ENCODE data around the gene PHF24.

The PHF24 gene

GRCh38 chr9:34984049-34984448 is 26.0 kb downstream of the PHF24 start:
- DNase-seq: no peak

- peak; percentile 46 for DNase-seq
These were observed 27.3 kb downstream of the PHF24 start for GRCh38 chr9:34985311-34985899.

- DNase-seq: no peak
These were observed 28.5 kb downstream of the PHF24 start for GRCh38 chr9:34986540-34987047.

DNA sequence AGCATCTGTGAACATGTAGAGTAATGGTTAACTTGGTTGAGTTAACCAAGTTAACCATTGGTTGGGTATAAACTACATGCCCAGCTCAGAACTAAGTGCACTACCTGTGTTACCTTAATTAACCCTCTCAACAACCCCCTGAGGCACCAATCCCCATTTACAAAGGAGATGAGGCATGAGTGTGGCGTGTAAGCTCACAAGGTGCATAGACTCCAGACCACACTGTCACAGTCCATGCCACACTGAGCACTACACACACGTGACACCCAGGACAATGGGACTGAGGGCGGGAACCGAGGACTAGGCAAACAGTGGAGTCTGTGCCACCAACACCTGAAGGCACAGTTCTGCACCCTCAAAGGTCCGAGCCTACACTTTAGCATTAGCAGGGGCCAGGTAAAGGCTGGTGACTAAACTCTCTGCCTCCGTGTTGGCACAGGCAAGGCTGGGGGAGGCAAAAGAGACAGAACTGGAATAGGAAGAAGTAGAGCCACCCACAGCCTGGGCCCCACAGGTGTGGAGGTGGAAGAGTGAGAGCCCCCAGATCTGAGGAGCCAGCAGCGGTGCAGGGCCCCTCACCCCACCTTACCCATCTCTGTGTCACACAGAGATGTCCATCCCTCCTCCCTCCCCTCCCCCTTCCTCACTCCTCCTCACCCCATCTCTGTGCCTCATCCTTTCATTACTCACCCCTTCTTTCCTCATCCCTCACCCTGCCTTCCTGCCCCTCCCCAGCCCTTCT is 29.2 kb downstream of the PHF24 start:
- DNase-seq: peak; percentile 32

DNA sequence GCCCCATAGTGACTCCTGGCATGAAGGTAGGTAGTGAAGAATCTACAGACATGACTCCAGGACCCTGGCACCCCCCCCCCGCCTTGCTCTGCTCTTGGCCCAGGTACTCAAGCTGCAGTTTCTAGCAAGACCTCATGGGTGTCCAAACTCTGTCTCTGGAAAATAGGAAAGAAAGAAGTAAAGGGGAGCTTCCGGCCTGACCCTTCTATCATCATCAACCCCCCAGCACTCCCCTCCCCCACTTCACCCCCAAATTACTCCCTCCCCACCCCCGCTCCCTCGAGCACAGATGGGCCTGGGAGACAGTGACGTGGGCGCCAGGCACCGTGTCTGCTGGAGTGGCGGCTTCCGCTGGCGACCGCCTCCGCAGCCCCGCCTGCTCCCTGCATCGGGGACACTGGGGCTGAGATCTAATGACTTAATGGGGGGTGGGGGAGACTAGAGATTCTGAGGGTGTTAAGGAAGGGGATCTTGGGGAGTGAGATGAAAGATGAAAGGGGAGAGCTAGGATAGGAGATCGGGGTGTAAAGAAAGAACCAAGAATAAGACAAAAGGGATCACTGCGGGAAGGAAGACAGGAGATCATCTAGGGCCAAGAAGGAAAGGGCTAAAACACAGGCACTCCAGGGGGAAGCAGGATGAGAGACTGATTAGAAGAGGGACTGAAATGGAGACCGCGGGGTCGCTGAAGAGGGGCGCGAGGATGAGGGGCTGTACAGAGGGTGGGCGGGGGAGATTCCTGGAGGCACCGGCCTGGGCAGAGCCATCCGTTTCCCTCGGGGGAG is 30.3 kb downstream of the PHF24 start:
- DNase-seq: no peak

- DNase-seq: peak; percentile 100
These were observed 31.2 kb downstream of the PHF24 start, which contains the start of gene DNAJB5 for GRCh38 chr9:34989003-34989945. TSS of gene DNAJB5 (plus strand) at chr9:34989745. CDS start at chr9:34990631, 886 bp downstream.

GRCh38 chr9:34989946-34990635 is 32.0 kb downstream of the PHF24 start:
- DNase-seq: no peak

- DNase-seq: no peak
These were observed 33.0 kb downstream of the PHF24 start for GRCh38 chr9:34990908-34991606.

DNA sequence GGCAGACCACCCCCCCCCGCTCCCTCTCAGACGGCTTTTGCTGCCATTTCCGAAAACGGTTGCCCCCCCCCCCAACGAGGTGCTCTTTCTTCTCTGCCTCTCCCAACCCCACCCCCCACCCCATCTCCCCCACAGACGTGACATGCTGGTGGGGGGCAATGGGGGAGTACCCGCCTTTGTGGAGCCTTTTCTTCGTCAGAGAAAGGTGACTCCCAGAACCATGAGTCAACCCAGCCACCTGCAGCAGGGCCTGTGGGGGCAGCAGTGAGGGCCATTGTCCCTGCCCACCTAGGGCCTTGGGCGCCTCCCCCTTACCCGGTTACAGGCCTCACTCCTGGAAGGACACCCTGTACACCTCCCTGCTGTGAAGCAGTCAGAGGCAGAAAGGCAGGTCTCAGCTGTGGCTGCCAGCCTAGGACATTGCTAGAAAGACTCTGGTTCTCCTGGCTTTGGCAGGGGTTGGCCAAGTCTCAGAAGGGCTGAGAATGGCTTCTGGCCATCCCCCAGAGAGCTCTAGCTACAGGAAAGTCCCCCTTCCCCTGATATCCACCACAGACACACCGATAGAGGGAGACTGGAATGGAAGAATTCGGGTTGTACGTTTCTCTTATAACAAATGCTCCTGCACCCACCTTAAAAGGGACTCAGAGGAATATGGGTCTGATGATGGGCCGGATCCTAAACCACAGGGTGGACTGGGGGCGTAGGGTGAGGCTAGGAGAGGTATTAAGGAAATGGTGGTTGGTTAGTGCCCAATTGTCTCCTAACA is 33.7 kb downstream of the PHF24 start:
- no peak for DNase-seq

DNA sequence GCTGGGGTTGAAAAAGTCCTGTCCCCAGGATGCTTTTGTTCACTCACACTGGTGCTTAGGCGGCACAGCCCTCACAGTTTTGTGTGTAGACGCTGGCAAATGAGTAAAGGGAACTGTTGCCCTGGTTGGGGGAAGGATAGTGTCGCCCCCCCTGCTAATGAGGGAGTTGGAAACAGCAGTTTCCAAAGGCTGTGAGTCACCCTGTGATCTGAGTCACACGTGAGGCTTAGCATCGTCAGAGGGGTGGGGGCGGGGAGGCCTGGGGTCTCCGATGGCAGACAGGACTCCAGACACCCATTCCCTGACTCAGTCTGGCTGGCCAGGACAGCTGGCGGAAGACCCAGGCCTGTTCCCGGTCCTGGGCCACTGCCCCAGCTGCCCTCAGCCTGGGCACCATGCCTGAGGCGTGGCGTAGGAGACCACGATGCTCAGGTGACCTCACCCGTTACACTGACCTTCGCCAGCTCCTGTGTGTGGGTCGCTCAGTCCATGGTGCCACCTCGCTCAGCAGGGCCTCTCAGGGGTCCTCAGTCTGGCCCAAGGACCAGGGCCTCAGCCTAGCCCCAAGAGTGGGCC is 34.4 kb downstream of the PHF24 start:
- peak; percentile 87 for DNase-seq

- peak; percentile 52 for DNase-seq
These were observed 35.6 kb downstream of the PHF24 start for GRCh38 chr9:34993502-34994259.

- peak; percentile 56 for DNase-seq
These were observed 36.3 kb downstream of the PHF24 start for GRCh38 chr9:34994260-34994899.

DNA sequence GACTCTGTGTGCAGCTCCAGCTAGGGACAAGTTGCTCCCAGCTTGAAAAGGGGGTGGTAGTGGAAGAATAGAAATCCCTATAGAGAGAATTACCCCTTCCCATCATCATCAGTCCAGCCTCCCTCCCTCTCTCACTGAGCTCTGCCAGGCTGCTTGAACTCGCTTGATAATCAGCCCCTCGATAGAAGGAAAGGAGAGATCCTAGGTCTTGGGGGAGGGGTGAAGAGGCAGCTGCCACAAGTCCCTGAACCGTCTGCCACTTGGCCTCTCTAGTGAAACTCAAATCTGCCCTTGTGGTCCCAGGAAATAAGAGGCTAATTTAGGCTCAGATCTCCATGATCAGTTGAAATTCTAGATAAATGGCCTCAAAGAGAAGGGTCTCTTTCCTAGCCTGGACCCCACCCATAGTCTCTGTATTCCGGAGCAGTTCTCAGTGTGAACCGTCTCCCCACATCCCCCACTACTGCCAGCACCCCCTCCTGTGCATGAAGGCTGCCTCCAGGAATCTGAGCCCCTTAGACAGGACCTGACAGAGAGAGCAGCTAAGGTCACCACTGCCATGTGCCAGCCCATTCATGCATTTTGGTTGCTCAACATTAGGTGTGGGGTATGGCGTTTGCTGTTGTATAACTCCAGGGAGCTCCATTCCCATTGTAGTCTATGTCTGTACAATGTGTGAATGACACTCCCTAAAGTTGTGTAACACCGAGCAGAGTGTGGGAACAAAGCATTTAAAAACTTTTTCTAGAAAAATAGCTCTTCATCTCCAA is 37.0 kb downstream of the PHF24 start:
- DNase-seq: no peak

GRCh38 chr9:34995670-34996060 is 37.6 kb downstream of the PHF24 start:
- no peak for DNase-seq

- no peak for DNase-seq
These were observed 38.3 kb downstream of the PHF24 start for GRCh38 chr9:34996181-34996904.

- DNase-seq: no peak
These were observed 38.8 kb downstream of the PHF24 start for GRCh38 chr9:34996905-34997279.

- no peak for DNase-seq
These were observed 39.3 kb downstream of the PHF24 start for GRCh38 chr9:34997379-34997781.
